SK-N-SH (cell line): Measurements from ENCODE around the gene LTF. TPM values are rescaled to one million over a fixed set of nuclear protein-coding genes. Genes with fewer than 3 reads are reported as not detected.

Source experiments
- CTCF ChIA-PET: fragments of 300-600, 350-600 bp; formaldehyde crosslinking; extraction: SDS; loops from one replicate; lab custom pipeline; 2021; lab: Yijun Ruan, JAX
- POLR2A ChIA-PET: fragments of 350-600 bp; sonication (Branson Sonifier 250); formaldehyde crosslinking; extraction: SDS; loops from one replicate; lab custom pipeline; 2020; ENCODE audit warnings: antibody characterized with exemption, inconsistent platforms; lab: Yijun Ruan, JAX
- DNase-seq: peaks from one replicate; pipeline ENCODE4 v3.0.0; 2012
- H2AFZ ChIP-seq: fragments of 200-600 bp; sonication (generic); 2 replicates; pipeline ENCODE4 v1.8.1; 2016; ENCODE audit warnings: antibody characterized with exemption, mild to moderate bottlenecking, low read depth
- H3F3A ChIP-seq: fragments of 200-600 bp; sonication (generic); replicated peaks from 2 replicates; pipeline ENCODE3; 2016; ENCODE audit warnings: antibody characterized with exemption, mild to moderate bottlenecking; ENCODE audit not compliant: insufficient read depth
- H3K27ac ChIP-seq, 2 experiments: fragments of 200-500 bp in 1 of 2; fragments of 200-600 bp in 1 of 2; sonication (Bioruptor generic) in 1 of 2; sonication (generic), shearing (Covaris generic) in 1 of 2; 2 replicates each; pipeline versions ENCODE4 v1.5.1 to v1.6.1; 2014 to 2016; ENCODE audit warnings: low read depth in 2 of 2, inconsistent platforms in 1 of 2, low read length in 1 of 2, mild to moderate bottlenecking in 1 of 2, mixed read lengths in 1 of 2
- H3K27me3 ChIP-seq: fragments of 200-600 bp; sonication (generic), shearing (Covaris generic); 2 replicates; pipeline ENCODE4 v1.6.1; 2016; ENCODE audit warnings: mixed run types; ENCODE audit not compliant: insufficient read depth
- H3K36me3 ChIP-seq, 2 experiments: fragments of 200-500 bp in 1 of 2; fragments of 200-600 bp in 1 of 2; sonication (Bioruptor generic) in 1 of 2; sonication (generic) in 1 of 2; replicated peaks in 1 of 2; 2 replicates each; pipeline versions ENCODE3 to v1.5.1; 2014 to 2016; ENCODE audit warnings: low read length in 1 of 2, mild to moderate bottlenecking in 1 of 2; ENCODE audit not compliant: insufficient read depth in 2 of 2, control insufficient read depth in 1 of 2
- H3K4me1 ChIP-seq, 2 experiments: fragments of 200-500 bp in 1 of 2; fragments of 200-600 bp in 1 of 2; sonication (Bioruptor generic) in 1 of 2; sonication (generic), shearing (Covaris generic) in 1 of 2; 2 replicates each; pipeline versions ENCODE4 v1.5.1 to v1.6.1; 2014 to 2016; ENCODE audit warnings: low read depth in 1 of 2, low read length in 1 of 2, mixed run types in 1 of 2; ENCODE audit not compliant: insufficient read depth in 2 of 2, control insufficient read depth in 1 of 2
- H3K4me2 ChIP-seq: fragments of 200-600 bp; sonication (generic), shearing (Covaris generic); 2 replicates; pipeline ENCODE4 v1.6.1; 2017; ENCODE audit warnings: mixed run types
- H3K4me3 ChIP-seq, 2 experiments: fragments of 200-500 bp in 1 of 2; fragments of 200-600 bp in 1 of 2; sonication (Bioruptor generic) in 1 of 2; sonication (generic), shearing (Covaris generic) in 1 of 2; 2 replicates each; pipeline versions ENCODE4 v1.5.1 to v1.8.1; 2014 to 2016; ENCODE audit warnings: low read depth in 2 of 2, inconsistent platforms in 1 of 2, low read length in 1 of 2, mild to moderate bottlenecking in 1 of 2, mixed read lengths in 1 of 2, moderate library complexity in 1 of 2
- H3K79me2 ChIP-seq: fragments of 200-600 bp; sonication (generic); 2 replicates; pipeline ENCODE4 v1.8.1; 2017; ENCODE audit warnings: mild to moderate bottlenecking; ENCODE audit not compliant: insufficient read depth
- H3K9ac ChIP-seq: fragments of 200-600 bp; sonication (generic); 2 replicates; pipeline ENCODE4 v1.6.1; 2017; ENCODE audit warnings: mixed run types
- H3K9me2 ChIP-seq: fragments of 200-600 bp; sonication (generic); 2 replicates; pipeline ENCODE4 v1.6.1; 2017; ENCODE audit warnings: mixed run types
- H3K9me3 ChIP-seq: fragments of 200-600 bp; sonication (generic); 2 replicates; pipeline ENCODE4 v1.6.1; 2017; ENCODE audit warnings: mixed run types, mild to moderate bottlenecking, moderate library complexity
- H4K20me1 ChIP-seq: fragments of 200-600 bp; sonication (generic); 2 replicates; pipeline ENCODE4 v1.6.1; 2017; ENCODE audit warnings: mild to moderate bottlenecking, mixed run types; ENCODE audit not compliant: insufficient read depth
- ELF1 ChIP-seq: IDR thresholded peaks from 2 replicates; pipeline ENCODE4 v1.4.0; 2012
- EZH2phosphoT487 ChIP-seq: fragments of 200-600 bp; sonication (generic); IDR thresholded peaks from 2 replicates; pipeline ENCODE4 v1.6.1; 2017; ENCODE audit warnings: low read depth, mixed run types, mild to moderate bottlenecking, antibody characterized with exemption, moderate library complexity, borderline replicate concordance
- FOXJ3 ChIP-seq: sonication (generic); formaldehyde crosslinking; IDR thresholded peaks from 2 replicates; pipeline ENCODE4 v1.5.1; 2020; ENCODE audit warnings: mild to moderate bottlenecking, missing genetic modification reagents
- GABPA ChIP-seq: IDR thresholded peaks from 2 replicates; pipeline ENCODE4 v1.4.0; 2012; ENCODE audit warnings: low read depth, mild to moderate bottlenecking
- GATA2 ChIP-seq: sonication (generic); formaldehyde crosslinking; IDR thresholded peaks from 2 replicates; pipeline ENCODE4 v1.5.0; 2020; ENCODE audit warnings: mild to moderate bottlenecking, missing genetic modification reagents
- MEF2A ChIP-seq: IDR thresholded peaks from 2 replicates; pipeline ENCODE4 v1.4.0; 2012; ENCODE audit warnings: low read depth, borderline replicate concordance
- POLR2AphosphoS5 ChIP-seq: IDR thresholded peaks from 2 replicates; pipeline ENCODE4 v1.6.1; 2012; ENCODE audit warnings: low read depth, low read length
- RFX5 ChIP-seq: IDR thresholded peaks from 2 replicates; pipeline ENCODE4 v1.6.1; 2012; ENCODE audit warnings: mild to moderate bottlenecking, improper control_type of control experiment, low read length
- RXRA ChIP-seq: IDR thresholded peaks from 2 replicates; pipeline ENCODE4 v1.4.0; 2012; ENCODE audit warnings: low read depth, mild to moderate bottlenecking, borderline replicate concordance
- SIN3A ChIP-seq: IDR thresholded peaks from 2 replicates; pipeline ENCODE4 v1.6.1; 2012; ENCODE audit warnings: low read depth, mild to moderate bottlenecking, low read length, moderate library complexity, borderline replicate concordance
- SMC3 ChIP-seq: IDR thresholded peaks from 2 replicates; pipeline ENCODE4 v1.6.1; 2012; ENCODE audit warnings: low read depth, low read length, improper control_type of control experiment
- TEAD4 ChIP-seq: IDR thresholded peaks from 2 replicates; pipeline ENCODE4 v1.4.0; 2012; ENCODE audit warnings: mild to moderate bottlenecking, borderline replicate concordance; ENCODE audit not compliant: insufficient read depth
- YY1 ChIP-seq: IDR thresholded peaks from 2 replicates; pipeline ENCODE4 v1.4.0; 2012; ENCODE audit warnings: low read depth, mild to moderate bottlenecking
- ZBTB33 ChIP-seq: IDR thresholded peaks from 2 replicates; pipeline ENCODE4 v1.4.0; 2012; ENCODE audit warnings: low read depth, borderline replicate concordance
- WGBS: methylation state at CpG from one replicate; pipeline ENCODE4 v1.1.6; 2017; ENCODE audit warnings: low lambda C conversion rate; 5-methylcytosine and 5-hydroxymethylcytosine counted together
- polyA plus RNA-seq, 3 experiments: library from polyadenylated mRNA; depleted of rRNA; stranded (reverse); fragments of >200 nt; gene quantifications; 2 replicates each; pipeline ENCODE4 v1.2.3, GENCODE V29; 2012
- TF ChIP-seq, protein P1 (sequence below): IDR thresholded peaks from 2 replicates; pipeline ENCODE4; 2012

Gene LTF
- polyA plus RNA-seq, 1 of the 3 experiments (the other 2 are of a cell fraction), result not detected

DNA sequence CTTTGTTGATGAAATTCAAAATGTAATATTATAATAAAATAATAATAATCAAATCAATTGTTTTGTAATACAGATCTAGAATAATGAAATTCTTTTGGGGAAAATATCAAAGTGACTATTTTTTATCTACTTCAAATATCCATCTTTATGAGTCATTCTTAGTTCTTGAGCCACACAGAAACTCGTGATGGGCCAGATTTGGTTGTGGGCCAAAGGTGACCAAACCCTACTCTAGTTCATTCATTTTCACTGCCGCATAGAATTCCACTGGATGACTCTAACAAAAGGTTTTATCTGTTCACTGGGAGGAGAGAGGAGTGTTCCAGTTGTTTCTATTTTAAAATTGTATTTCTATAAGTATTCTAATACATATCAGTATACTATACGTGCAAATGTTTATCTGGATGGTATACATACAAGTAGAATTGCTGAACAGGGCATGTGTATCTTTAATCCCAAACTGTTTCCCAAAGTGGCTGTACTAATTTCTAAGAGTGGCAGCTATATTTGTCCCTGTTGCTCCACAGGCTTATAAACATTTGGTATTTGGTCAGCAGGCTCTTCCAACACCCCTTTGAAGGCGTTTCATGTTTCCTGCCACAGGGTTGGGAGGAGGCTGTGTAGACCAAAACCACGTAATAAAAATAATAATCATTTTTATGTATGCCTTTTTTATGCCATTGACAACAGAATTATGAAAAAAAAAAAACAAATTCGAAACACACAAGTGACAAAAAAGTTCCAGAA, 25.8 kb upstream of the LTF start:
- WGBS, result 40% methylated on average over 6 of the region's 6 CpGs
- CTCF ChIA-PET, result interaction anchor here (1.2 to 7.9 kb wide), 12 partner anchors 9 to 212 kb away, joined by 3 to 223 read pairs (median 18); partner anchors contain the start of genes LRRC2, RTP3 and TMIE

DNA sequence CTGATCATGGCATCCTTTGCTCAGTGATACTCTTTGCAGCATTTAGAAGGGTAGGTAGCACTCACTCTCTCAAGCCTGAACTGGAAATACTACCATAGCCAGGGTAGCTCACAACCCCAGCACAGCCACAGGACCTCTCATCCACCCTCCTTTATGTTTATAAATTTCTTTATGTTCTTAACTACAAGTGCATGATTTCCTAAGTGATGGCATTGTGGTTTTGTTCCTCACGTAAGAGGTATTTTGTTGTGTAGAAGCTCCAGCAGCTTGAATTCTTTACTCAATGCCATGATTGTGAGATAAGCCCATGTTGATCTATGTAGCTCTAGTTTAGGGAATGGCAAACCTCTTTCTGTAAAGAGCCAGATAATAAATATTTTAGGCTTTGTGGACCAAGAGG, 25.2 kb upstream of the LTF start:
- no peak for DNase-seq

More for the DNA sequence above, 25.8 kb upstream of the LTF start:
- no peak overlapping the region for H3K27ac ChIP-seq
- H3K9me3 ChIP-seq, result no peaks in the 10 kb centered on the region
- H4K20me1 ChIP-seq, result no peaks in the 10 kb centered on the region
- DNase-seq, result no peak
- no peak overlapping the region for H3K4me2 ChIP-seq
- H2AFZ ChIP-seq, result no peak overlapping the region
- no peaks in the 10 kb centered on the region for H3F3A ChIP-seq
- H3K27me3 ChIP-seq, result no peaks in the 10 kb centered on the region
- H3K9me2 ChIP-seq, result no peaks in the 10 kb centered on the region
- POLR2A ChIA-PET, result no interaction called here
- no peak for TF ChIP-seq POLR2AphosphoS5
- no peak for TF ChIP-seq ZBTB33
- no peak overlapping the region for H3K4me3 ChIP-seq
- H3K79me2 ChIP-seq, result no peaks in the 10 kb centered on the region
- no peaks in the 10 kb centered on the region for H3K36me3 ChIP-seq
- peaks cover 0 to 3% of the 10 kb centered on the region in 2 experiments; a peak in 1 of 4 replicates for H3K4me1 ChIP-seq
- H3K9ac ChIP-seq, result no peak overlapping the region

More for the DNA sequence above, 25.2 kb upstream of the LTF start:
- no peaks in the 10 kb centered on the region for H3F3A ChIP-seq
- no peaks in the 10 kb centered on the region for H3K9me2 ChIP-seq
- H3K79me2 ChIP-seq, result no peaks in the 10 kb centered on the region
- no peak overlapping the region for H2AFZ ChIP-seq
- H3K9me3 ChIP-seq, result no peaks in the 10 kb centered on the region
- H3K4me1 ChIP-seq, result peaks cover 0 to 3% of the 10 kb centered on the region in 2 experiments; a peak in 1 of 4 replicates
- H3K4me2 ChIP-seq, result no peak overlapping the region
- WGBS, result 56% methylated on average over 1 of the region's 1 CpG
- no peak overlapping the region for H3K27ac ChIP-seq
- H4K20me1 ChIP-seq, result no peaks in the 10 kb centered on the region
- no peak for TF ChIP-seq POLR2AphosphoS5
- no peak for TF ChIP-seq ELF1
- TF ChIP-seq SIN3A, result no peak
- TF ChIP-seq SMC3, result no peak
- TF ChIP-seq EZH2phosphoT487, result no peak
- no peak for TF ChIP-seq RXRA
- no peak for TF ChIP-seq GATA2
- no peak for TF ChIP-seq FOXJ3 (CRISPR knock-in tag)
- TF ChIP-seq, protein P1, sequence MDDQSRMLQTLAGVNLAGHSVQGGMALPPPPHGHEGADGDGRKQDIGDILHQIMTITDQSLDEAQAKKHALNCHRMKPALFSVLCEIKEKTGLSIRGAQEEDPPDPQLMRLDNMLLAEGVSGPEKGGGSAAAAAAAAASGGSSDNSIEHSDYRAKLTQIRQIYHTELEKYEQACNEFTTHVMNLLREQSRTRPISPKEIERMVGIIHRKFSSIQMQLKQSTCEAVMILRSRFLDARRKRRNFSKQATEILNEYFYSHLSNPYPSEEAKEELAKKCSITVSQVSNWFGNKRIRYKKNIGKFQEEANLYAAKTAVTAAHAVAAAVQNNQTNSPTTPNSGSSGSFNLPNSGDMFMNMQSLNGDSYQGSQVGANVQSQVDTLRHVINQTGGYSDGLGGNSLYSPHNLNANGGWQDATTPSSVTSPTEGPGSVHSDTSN, result no peak
- TF ChIP-seq ZBTB33, result no peak
- no peak for TF ChIP-seq MEF2A
- TF ChIP-seq YY1, result no peak
- no peak for TF ChIP-seq TEAD4
- no peak for TF ChIP-seq RFX5
- TF ChIP-seq GABPA, result no peak
- TF ChIP-seq, all 33 proteins: peak for 0
- no peaks in the 10 kb centered on the region for H3K36me3 ChIP-seq
- POLR2A ChIA-PET, result no interaction called here
- H3K4me3 ChIP-seq, result no peak overlapping the region
- no peaks in the 10 kb centered on the region for H3K27me3 ChIP-seq
- no peak overlapping the region for H3K9ac ChIP-seq
- CTCF ChIA-PET, result interaction anchor here (0.6 to 7.9 kb wide), 37 partner anchors 9 to 1332 kb away, joined by 3 to 223 read pairs (median 10); partner anchors contain the start of genes ALS2CL, LRRC2, LTF and RTP3
